Activated T-cell treated with anti-CD3 and anti-CD28 coated beads, Interleukin-2, amount 50 U/mL, for 72 hours (primary cell): ENCODE data around the gene ZMYND19. TPM values are rescaled to one million over a fixed set of nuclear protein-coding genes. Genes with fewer than 3 reads are reported as not detected.

ENCODE experiments used
- ATAC-seq, 2 donors: fragments of 150-1000 bp; cut with Tn5 transposase; replicated peaks in 1 of 2; 2 replicates each; pipeline ENCODE4 v1.10.0; 2021; ENCODE audit warnings: moderate library complexity in 2 of 2, mild to moderate bottlenecking in 1 of 2
- DNase-seq, 2 donors: peaks; one replicate each; pipeline ENCODE4 v3.0.0; 2021 to 2022; ENCODE audit warnings: mixed read lengths in 1 of 2
- H3K27ac Mint-ChIP-seq: one replicate; pipeline ENCODE4 v1.8.0; 2022; ENCODE audit warnings: mild to moderate bottlenecking, moderate library complexity, mixed read lengths
- H3K27me3 Mint-ChIP-seq: one replicate; pipeline ENCODE4 v1.8.0; 2022; ENCODE audit warnings: low read depth, mixed read lengths
- H3K36me3 Mint-ChIP-seq, 2 donors: one replicate each; pipeline ENCODE4 v1.8.0; 2022; ENCODE audit warnings: mixed read lengths in 2 of 2, mild to moderate bottlenecking in 1 of 2; ENCODE audit not compliant: insufficient read depth in 2 of 2
- H3K4me1 Mint-ChIP-seq: one replicate; pipeline ENCODE4 v1.8.0; 2022; ENCODE audit warnings: low read depth, mixed read lengths
- H3K4me3 Mint-ChIP-seq, 2 donors: one replicate each; pipeline ENCODE4 v1.8.0; 2022; ENCODE audit warnings: mild to moderate bottlenecking in 2 of 2, mixed read lengths in 2 of 2, moderate library complexity in 2 of 2
- H3K9me3 Mint-ChIP-seq, 2 donors: one replicate each; pipeline ENCODE4 v1.8.0; 2022; ENCODE audit warnings: mixed read lengths in 2 of 2
- total RNA-seq, 2 donors: library from RNA; stranded (reverse); gene quantifications; one replicate each; pipeline ENCODE4 v1.2.3, GENCODE V29; 2022

Gene ZMYND19
- total RNA-seq, 2 donors from 2014 or later, result 27.4 to 34.5 TPM

- ATAC-seq (no peak), DNase-seq (peak in 1 of 2 donors; percentile 21)
- H3K36me3 Mint-ChIP-seq, result peaks cover 0 to 7% of the 10 kb centered on the region in 2 donors
- H3K27me3 Mint-ChIP-seq, result no peaks in the 10 kb centered on the region
- H3K4me3 Mint-ChIP-seq, result peak overlapping the region; percentile 87 to 94
- peaks cover 61% of the 10 kb centered on the region for H3K4me1 Mint-ChIP-seq
- H3K27ac Mint-ChIP-seq, result peak overlapping the region; percentile 22
- no peaks in the 10 kb centered on the region for H3K9me3 Mint-ChIP-seq
Observed at GRCh38 chr9:137621131-137621757, 30.9 kb upstream of the ZMYND19 start.

GRCh38 chr9:137620581-137620980, 30.3 kb upstream of the ZMYND19 start:
- Mint-ChIP-seq H3K4me3 (peak overlapping the region; percentile 87 to 94), H3K36me3 (peaks cover 0 to 7% of the 10 kb centered on the region in 2 donors), H3K9me3 (no peaks in the 10 kb centered on the region), H3K4me1 (peaks cover 58% of the 10 kb centered on the region), H3K27ac (peak overlapping the region; percentile 22), H3K27me3 (no peaks in the 10 kb centered on the region)
- ATAC-seq, result no peak
- no peak for DNase-seq

GRCh38 chr9:137620048-137620405, 29.7 kb upstream of the ZMYND19 start:
- Mint-ChIP-seq H3K27ac (peak overlapping the region; percentile 84), H3K4me3 (peak overlapping the region; percentile 87 to 94), H3K4me1 (peaks cover 52% of the 10 kb centered on the region), H3K36me3 (peaks cover 0 to 5% of the 10 kb centered on the region in 2 donors), H3K27me3 (no peaks in the 10 kb centered on the region), H3K9me3 (no peaks in the 10 kb centered on the region)
- no peak for ATAC-seq
- no peak for DNase-seq

- H3K9me3 Mint-ChIP-seq, result no peaks in the 10 kb centered on the region
- H3K4me3 Mint-ChIP-seq, result peak overlapping the region; percentile 87 to 94
- H3K27ac Mint-ChIP-seq, result peak overlapping the region; percentile 84
- peaks cover 0 to 5% of the 10 kb centered on the region in 2 donors for H3K36me3 Mint-ChIP-seq
- DNase-seq (peak; percentile 38 to 46), ATAC-seq (peak; percentile 12)
- H3K4me1 Mint-ChIP-seq, result peaks cover 50% of the 10 kb centered on the region
- no peaks in the 10 kb centered on the region for H3K27me3 Mint-ChIP-seq
Observed at GRCh38 chr9:137619240-137620047, 29.1 kb upstream of the ZMYND19 start.

- H3K36me3 Mint-ChIP-seq, result no peaks in the 10 kb centered on the region
- H3K4me1 Mint-ChIP-seq, result peaks cover 50% of the 10 kb centered on the region
- peak; percentile 88 to 96 for DNase-seq
- no peaks in the 10 kb centered on the region for H3K27me3 Mint-ChIP-seq
- peak within 1 kb of the TSS; percentile 93 to 94 for H3K4me3 Mint-ChIP-seq
- peak within 1 kb of the TSS; percentile 84 for H3K27ac Mint-ChIP-seq
- ATAC-seq, result peak; percentile 82 to 86
- H3K9me3 Mint-ChIP-seq, result no peaks in the 10 kb centered on the region
Observed at GRCh38 chr9:137618105-137619067, 28.1 kb upstream of the ZMYND19 start, which contains the start of gene EHMT1. EHMT1 (plus strand) TSS chr9:137619005; CDS start chr9:137619029, 24 bp downstream.

GRCh38 chr9:137615387-137615871, 25.1 kb upstream of the ZMYND19 start:
- Mint-ChIP-seq H3K27ac (no peak overlapping the region), H3K4me1 (peaks cover 43% of the 10 kb centered on the region), H3K36me3 (no peaks in the 10 kb centered on the region), H3K9me3 (no peaks in the 10 kb centered on the region), H3K4me3 (no peak overlapping the region), H3K27me3 (no peaks in the 10 kb centered on the region)
- ATAC-seq (no peak), DNase-seq (no peak)

- Mint-ChIP-seq H3K4me1 (peaks cover 37% of the 10 kb centered on the region), H3K27me3 (no peaks in the 10 kb centered on the region), H3K36me3 (no peaks in the 10 kb centered on the region), H3K4me3 (no peak overlapping the region), H3K9me3 (no peaks in the 10 kb centered on the region), H3K27ac (no peak overlapping the region)
- ATAC-seq, result no peak
- no peak for DNase-seq
Observed at GRCh38 chr9:137614631-137615386, 24.5 kb upstream of the ZMYND19 start.

GRCh38 chr9:137613738-137614523, 23.6 kb upstream of the ZMYND19 start:
- ATAC-seq, result no peak
- Mint-ChIP-seq H3K4me3 (no peak overlapping the region), H3K27me3 (no peaks in the 10 kb centered on the region), H3K27ac (no peak overlapping the region), H3K4me1 (peaks cover 33% of the 10 kb centered on the region), H3K36me3 (no peaks in the 10 kb centered on the region), H3K9me3 (no peaks in the 10 kb centered on the region)
- DNase-seq, result no peak

- Mint-ChIP-seq H3K4me3 (no peak overlapping the region), H3K27ac (no peak overlapping the region), H3K36me3 (no peaks in the 10 kb centered on the region), H3K9me3 (no peaks in the 10 kb centered on the region), H3K27me3 (no peaks in the 10 kb centered on the region), H3K4me1 (peaks cover 33% of the 10 kb centered on the region)
- no peak for DNase-seq
- ATAC-seq, result no peak
Observed at GRCh38 chr9:137613259-137613658, 22.9 kb upstream of the ZMYND19 start.

- DNase-seq (no peak), ATAC-seq (no peak)
- no peaks in the 10 kb centered on the region for H3K36me3 Mint-ChIP-seq
Observed at GRCh38 chr9:137612741-137613142, 22.4 kb upstream of the ZMYND19 start.

GRCh38 chr9:137611623-137612609, 21.6 kb upstream of the ZMYND19 start:
- H3K27me3 Mint-ChIP-seq, result no peaks in the 10 kb centered on the region

More at GRCh38 chr9:137612741-137613142, 22.4 kb upstream of the ZMYND19 start:
- peaks cover 30% of the 10 kb centered on the region for H3K4me1 Mint-ChIP-seq
- no peaks in the 10 kb centered on the region for H3K27me3 Mint-ChIP-seq
- no peak overlapping the region for H3K27ac Mint-ChIP-seq
- H3K9me3 Mint-ChIP-seq, result no peaks in the 10 kb centered on the region
- no peak overlapping the region for H3K4me3 Mint-ChIP-seq

More at GRCh38 chr9:137611623-137612609, 21.6 kb upstream of the ZMYND19 start:
- Mint-ChIP-seq H3K27ac (peak overlapping the region; percentile 94), H3K36me3 (no peaks in the 10 kb centered on the region), H3K9me3 (no peaks in the 10 kb centered on the region), H3K4me1 (peaks cover 29% of the 10 kb centered on the region), H3K4me3 (no peak overlapping the region)
- peak; percentile 73 to 78 for ATAC-seq
- DNase-seq, result peak; percentile 35 to 39
